HEK293 (cell line): Measurements from ENCODE around the gene FCHSD1.

Experiments used
- CTCF ChIP-seq: fragments of 450-650 bp; formaldehyde crosslinking; IDR thresholded peaks from 2 replicates; pipeline ENCODE4 v1.5.1; 2016; ENCODE audit warnings: missing biosample characterization, missing genetic modification characterization
- WT1 ChIP-seq: fragments of 450-650 bp; formaldehyde crosslinking; IDR thresholded peaks from 2 replicates; pipeline ENCODE4 v1.5.1; 2016; ENCODE audit warnings: missing biosample characterization, missing genetic modification characterization

GRCh38 chr5:141664733-141665461 lies 13.7 kb upstream of the FCHSD1 start:
- TF ChIP-seq CTCF: peak; percentile 42
- no peak for TF ChIP-seq WT1 (tag by site-specific recombination)
